ENCODE results near the gene RELN.

Gene RELN

GRCh38 chr7:103690242-103690974 lies 299.1 kb downstream of the RELN start:
- H3K4me3 ChIP-seq (ENCODE audit: low read length) = no peak overlapping the region
- no peak for TF ChIP-seq ZNF274 (IDR thresholded peaks at IDR 0.05; ENCODE audit: low read depth, low read length)

GRCh38 chr7:103689255-103689654 lies 300.2 kb downstream of the RELN start:
- no peak overlapping the region for H3K4me3 ChIP-seq (ENCODE audit: low read length)
- TF ChIP-seq ZNF274 (IDR thresholded peaks at IDR 0.05; ENCODE audit: low read depth, low read length) = no peak

DNA sequence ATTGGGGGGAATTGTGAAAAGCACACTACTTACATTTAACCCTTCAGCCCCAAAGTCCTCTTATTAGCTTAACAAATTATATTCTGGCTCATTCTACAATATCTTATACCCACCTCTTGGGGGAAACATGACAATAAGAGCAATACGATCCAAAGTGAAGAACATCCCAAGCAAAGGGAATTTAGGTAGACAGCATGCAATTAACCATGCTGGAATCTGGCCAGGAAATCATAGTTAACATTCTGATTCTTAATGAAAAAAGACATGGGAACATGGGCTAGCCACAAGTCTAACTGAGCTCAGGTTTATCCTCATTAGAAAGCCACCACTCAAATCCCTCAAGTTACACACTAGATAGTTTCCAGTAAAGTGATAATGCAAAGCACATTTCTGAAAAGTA lies 301.5 kb downstream of the RELN start:
- TF ChIP-seq ZNF274 (IDR thresholded peaks at IDR 0.05; ENCODE audit: low read depth, low read length) = no peak

GRCh38 chr7:103687272-103687671 lies 302.2 kb downstream of the RELN start:
- no peak overlapping the region for H3K4me3 ChIP-seq (ENCODE audit: low read length)
- no peak for TF ChIP-seq ZNF274 (IDR thresholded peaks at IDR 0.05; ENCODE audit: low read depth, low read length)

More for the DNA sequence above, 301.5 kb downstream of the RELN start:
- H3K4me3 ChIP-seq (ENCODE audit: low read length) = no peak overlapping the region

- H3K4me3 ChIP-seq (ENCODE audit: low read length) = no peak overlapping the region
- TF ChIP-seq ZNF274 (IDR thresholded peaks at IDR 0.05; ENCODE audit: low read depth, low read length) = no peak
Measured at GRCh38 chr7:103686763-103687162, 302.7 kb downstream of the RELN start.

DNA sequence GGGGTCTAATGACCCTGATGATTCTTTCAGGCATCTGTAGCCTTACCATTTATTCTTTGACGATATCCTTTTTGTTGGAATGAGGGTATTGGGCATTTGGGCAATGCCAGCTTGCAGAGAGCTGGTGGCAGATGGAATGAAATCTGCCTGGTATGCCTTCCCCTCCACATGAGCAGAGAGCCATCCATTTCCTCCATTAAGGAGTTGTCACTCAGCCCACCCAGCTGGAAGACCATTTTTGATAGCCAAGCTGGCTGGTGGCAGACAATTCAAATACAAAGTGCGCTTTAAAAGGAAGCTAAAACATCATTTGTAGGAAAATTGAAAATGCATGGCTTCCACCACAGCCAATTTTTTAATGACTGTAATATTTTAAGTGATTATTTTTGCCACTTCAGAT lies 303.4 kb downstream of the RELN start:
- TF ChIP-seq ZNF274 (IDR thresholded peaks at IDR 0.05; ENCODE audit: low read depth, low read length) = no peak
- no peak overlapping the region for H3K4me3 ChIP-seq (ENCODE audit: low read length)

DNA sequence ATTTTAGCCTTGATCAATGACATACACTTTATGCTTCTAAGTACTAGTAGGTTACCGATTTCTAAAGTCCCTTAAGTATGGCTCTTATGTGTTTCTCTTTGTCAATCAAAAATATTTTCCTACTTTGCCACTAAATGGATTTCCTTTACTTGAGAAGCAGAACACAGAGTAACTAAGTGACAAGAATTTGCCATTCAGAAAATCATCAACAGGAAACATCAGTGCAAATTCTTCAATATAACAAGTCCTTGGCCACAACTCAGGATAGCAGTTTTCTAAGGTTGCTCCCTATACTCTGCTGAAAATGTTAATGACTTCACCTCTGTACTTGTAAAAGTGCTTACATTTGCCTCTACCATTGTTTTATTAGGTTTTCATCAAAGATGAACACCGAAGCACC lies 303.8 kb downstream of the RELN start:
- no peak overlapping the region for H3K4me3 ChIP-seq (ENCODE audit: low read length)
- no peak for TF ChIP-seq ZNF274 (IDR thresholded peaks at IDR 0.05; ENCODE audit: low read depth, low read length)

DNA sequence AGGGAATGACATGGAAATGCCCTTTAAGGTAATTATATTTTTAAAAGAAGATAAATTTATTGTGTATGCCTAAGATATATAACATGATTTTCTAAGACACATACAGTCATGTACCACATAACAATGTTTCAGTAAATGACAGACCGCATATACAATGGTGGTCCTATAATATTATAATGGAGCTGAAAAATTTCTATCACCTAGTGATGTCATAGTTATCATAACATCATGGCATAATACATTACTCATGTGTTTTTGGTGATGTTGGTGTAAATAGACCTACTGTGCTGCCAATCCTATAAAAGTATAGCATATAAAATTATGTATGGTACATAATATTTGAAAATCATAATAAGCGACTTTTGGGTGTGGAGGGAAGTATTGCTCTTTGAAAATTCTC lies 306.1 kb downstream of the RELN start:
- no peak overlapping the region for H3K4me3 ChIP-seq (ENCODE audit: low read length)
- no peak for TF ChIP-seq ZNF274 (IDR thresholded peaks at IDR 0.05; ENCODE audit: low read depth, low read length)

- no peak for TF ChIP-seq ZNF274 (IDR thresholded peaks at IDR 0.05; ENCODE audit: low read depth, low read length)
- no peak overlapping the region for H3K4me3 ChIP-seq (ENCODE audit: low read length)
Measured at GRCh38 chr7:103680161-103681144, 309.0 kb downstream of the RELN start.

DNA sequence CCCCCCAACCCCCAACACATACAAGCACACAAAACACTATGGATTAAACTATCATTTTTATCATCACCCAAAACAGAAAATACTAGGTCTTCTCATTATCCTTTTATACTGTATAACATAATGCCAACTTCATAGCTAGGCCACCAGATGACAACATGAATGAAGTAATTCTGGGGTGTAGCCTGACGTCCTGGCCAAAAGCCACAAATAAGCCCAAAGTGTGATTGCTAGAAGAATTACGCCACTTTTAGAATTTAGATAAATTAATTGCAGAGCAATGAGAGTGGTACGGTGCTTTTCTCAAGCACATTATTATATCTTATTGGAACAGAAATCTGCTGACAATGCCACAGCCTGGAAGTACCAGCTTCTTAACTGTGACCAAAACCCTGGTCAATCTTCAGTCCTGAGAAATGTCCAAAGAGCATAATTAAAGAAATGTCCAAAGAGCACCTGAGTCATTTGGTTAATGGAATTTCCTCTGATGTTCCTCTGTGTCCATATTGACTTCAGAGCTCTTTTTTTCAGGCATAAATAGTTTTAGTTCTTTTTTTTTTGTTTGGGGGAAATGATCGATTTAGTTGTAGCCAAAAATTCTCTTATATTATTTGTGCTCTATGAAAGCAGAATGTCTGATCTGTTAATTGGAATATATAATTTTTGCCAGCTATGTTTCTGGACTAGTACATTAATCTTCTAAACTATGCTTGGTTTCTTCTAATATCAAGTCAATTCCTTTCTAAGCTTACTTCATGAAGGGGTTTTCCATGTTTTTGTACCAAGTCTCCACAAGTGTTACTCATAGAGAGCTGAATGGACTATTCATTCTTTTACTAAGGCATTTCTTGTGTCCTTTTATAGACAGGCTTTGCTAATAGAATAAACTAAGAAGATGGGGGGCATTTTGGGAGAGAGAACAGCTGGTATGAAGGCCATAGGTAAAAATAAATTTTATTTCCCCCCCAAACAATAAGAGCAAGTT lies 310.0 kb downstream of the RELN start:
- no peak overlapping the region for H3K4me3 ChIP-seq (ENCODE audit: low read length)

GRCh38 chr7:103668279-103668941 lies 321.0 kb downstream of the RELN start:
- no peak for TF ChIP-seq ZNF274 (IDR thresholded peaks at IDR 0.05; ENCODE audit: low read depth, low read length)
- H3K4me3 ChIP-seq (ENCODE audit: low read length) = no peak overlapping the region

More for the DNA sequence above, 310.0 kb downstream of the RELN start:
- no peak for TF ChIP-seq ZNF274 (IDR thresholded peaks at IDR 0.05; ENCODE audit: low read depth, low read length)

DNA sequence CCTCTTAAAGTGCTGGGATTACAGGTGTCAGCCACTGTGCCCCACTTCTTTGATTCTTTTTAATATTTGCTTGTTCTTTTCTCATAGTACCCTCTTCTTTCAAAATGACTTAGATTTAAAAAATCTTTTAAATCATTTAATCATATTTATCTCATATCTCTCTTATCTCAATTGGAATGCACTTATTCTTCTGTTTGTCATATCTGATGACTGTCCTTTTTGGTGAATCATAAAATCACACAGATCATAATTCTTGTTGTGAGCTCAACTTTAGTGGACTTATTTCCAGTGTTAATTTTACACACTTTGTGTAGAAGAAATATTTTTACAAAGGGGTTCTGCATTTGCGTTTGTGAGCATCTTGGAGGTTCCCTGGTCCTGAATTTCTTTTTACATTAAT lies 323.1 kb downstream of the RELN start:
- no peak overlapping the region for H3K4me3 ChIP-seq (ENCODE audit: low read length)
- TF ChIP-seq ZNF274 (IDR thresholded peaks at IDR 0.05; ENCODE audit: low read depth, low read length) = no peak

DNA sequence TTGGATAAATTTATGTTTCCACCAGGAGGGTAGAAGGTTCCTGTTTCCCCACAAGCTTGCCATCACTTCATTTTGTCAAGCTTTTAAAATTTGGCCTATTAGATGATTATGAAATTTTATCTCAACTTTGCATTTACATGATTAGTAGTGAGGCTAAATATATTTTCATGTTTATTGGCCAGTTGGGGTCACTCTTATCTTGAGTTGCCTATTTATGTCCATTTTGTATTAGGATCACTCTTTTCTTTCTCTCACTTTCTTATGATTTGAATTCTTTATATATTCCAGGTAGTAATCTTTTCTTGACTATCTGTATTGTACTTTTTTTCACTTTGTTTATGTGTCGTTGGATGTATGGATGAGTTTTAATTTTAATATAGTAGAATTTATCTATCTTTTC lies 324.9 kb downstream of the RELN start:
- no peak overlapping the region for H3K4me3 ChIP-seq (ENCODE audit: low read length)
- no peak for TF ChIP-seq ZNF274 (IDR thresholded peaks at IDR 0.05; ENCODE audit: low read depth, low read length)
